MM.1S (cell line): ENCODE results near the gene SIPA1.

Experiments used
- EZH2 ChIP-seq: fragments of 300-600 bp; sonication (generic); optimal IDR thresholded peaks from 2 replicates; pipeline ENCODE3; 2017; ENCODE audit warnings: low read depth, mild to moderate bottlenecking, antibody characterized with exemption, low read length, mixed read lengths
- TF ChIP-seq, protein P1 (sequence below): fragments of 300-600 bp; sonication (generic); IDR thresholded peaks from 2 replicates; pipeline ENCODE4 v1.5.1; 2016; ENCODE audit warnings: antibody characterized with exemption, low read length, mixed read lengths

DNA sequence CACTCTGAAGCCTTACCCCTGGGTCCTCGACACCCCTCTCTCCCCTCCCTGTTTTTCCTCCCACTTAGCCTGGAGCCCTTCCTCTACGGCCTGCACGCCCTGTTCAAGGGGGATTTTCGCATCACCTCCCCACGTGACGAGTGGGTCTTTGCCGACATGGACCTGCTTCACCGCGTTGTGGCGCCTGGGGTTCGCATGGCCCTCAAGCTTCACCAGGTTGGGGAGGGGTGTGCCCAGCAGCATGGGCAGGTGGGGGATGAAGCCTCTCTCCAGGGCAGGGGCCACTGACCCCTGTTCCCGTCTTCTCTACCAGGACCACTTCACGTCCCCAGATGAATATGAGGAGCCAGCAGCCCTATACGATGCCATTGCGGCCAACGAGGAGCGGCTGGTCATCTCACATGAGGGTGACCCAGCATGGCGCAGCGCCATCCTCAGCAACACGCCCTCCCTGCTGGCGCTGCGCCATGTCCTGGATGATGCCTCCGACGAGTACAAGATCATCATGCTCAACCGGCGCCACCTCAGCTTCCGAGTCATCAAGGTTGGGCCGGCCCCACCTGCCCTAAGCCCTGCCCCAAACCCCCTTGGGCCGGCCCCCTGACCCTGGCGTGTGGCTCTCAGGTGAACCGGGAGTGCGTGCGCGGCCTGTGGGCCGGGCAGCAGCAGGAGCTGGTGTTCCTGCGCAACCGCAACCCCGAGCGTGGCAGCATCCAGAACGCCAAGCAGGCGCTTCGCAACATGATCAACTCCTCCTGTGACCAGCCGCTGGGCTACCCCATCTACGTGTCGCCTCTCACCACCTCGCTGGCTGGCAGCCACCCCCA lies 2.8 kb upstream of the SIPA1 start:
- TF ChIP-seq, protein P1, sequence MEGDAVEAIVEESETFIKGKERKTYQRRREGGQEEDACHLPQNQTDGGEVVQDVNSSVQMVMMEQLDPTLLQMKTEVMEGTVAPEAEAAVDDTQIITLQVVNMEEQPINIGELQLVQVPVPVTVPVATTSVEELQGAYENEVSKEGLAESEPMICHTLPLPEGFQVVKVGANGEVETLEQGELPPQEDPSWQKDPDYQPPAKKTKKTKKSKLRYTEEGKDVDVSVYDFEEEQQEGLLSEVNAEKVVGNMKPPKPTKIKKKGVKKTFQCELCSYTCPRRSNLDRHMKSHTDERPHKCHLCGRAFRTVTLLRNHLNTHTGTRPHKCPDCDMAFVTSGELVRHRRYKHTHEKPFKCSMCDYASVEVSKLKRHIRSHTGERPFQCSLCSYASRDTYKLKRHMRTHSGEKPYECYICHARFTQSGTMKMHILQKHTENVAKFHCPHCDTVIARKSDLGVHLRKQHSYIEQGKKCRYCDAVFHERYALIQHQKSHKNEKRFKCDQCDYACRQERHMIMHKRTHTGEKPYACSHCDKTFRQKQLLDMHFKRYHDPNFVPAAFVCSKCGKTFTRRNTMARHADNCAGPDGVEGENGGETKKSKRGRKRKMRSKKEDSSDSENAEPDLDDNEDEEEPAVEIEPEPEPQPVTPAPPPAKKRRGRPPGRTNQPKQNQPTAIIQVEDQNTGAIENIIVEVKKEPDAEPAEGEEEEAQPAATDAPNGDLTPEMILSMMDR, result no peak
- no peak for TF ChIP-seq EZH2
